GM13977 (cell line): ENCODE data around the gene CTTN.

Source experiments
- DNase-seq: peaks from one replicate; pipeline ENCODE4 v3.0.0; 2012; ENCODE audit warnings: low spot score
- in situ Hi-C: fragments of 300-500 bp; cut with MboI; formaldehyde crosslinking; loops from one replicate; pipeline ENCODE4 v1.12.0; 2022; ENCODE audit warnings: low sequenced_read_pairs, low pct_unique_long_range_greater_than_20kb, mixed read lengths, inconsistent platforms; ENCODE audit not compliant: unreplicated experiment
- TF ChIP-seq, protein P1 (sequence below): IDR thresholded peaks from 2 replicates; pipeline ENCODE4 v1.5.1; 2012; ENCODE audit warnings: mild to moderate bottlenecking, control low read depth; ENCODE audit not compliant: insufficient read depth; ENCODE audit errors: extremely low read depth, missing control alignments

The CTTN gene

DNA sequence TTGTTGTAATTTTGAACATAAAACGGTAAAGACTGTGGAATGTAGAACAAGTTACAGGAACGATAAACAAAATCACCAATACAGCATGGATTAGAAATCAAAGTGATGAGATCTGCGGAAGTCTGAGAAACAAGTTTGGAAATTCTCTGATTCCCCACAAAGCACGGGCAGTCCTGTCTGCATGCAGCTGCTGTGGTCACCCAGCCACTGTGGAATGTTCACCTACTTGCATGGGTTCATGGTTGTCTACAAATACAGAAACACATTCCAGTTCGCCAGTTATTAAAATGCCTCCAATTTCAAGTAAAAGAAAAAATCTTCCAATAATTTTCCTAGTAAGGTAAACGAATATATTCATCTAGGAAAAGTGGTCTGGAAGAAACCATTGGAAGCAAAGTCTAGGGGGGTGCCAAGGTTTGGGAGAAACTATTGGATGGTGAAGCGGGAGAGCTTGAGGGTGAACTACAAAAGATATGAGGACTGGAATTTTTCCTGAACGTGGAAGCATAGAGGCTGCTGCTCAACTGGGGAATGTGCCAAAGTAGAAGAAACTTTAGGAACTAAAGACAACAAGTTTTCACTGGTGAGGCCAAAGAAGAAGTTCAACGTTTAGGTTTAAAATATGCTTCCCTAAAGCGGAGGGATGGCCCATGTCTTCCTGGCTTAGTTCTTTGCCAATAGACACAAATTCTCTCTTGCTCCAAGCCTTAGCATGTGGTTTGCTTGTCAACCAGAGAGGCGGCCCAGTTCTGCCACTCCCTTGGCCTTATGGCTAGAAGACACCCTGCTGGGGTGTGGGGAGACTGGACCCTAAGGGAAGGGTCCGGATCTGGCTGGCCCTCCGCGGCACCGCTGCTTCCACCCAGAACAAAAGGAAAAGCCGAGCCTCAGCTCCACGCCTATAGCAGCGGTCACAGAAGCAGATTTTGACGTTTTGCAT is 70.2 kb downstream of the CTTN start:
- in situ Hi-C loops: loop anchor here (25.0 kb wide), 2 partner anchors 294 to 556 kb away; no protein-coding TSS in a partner anchor
- TF ChIP-seq, protein P1, sequence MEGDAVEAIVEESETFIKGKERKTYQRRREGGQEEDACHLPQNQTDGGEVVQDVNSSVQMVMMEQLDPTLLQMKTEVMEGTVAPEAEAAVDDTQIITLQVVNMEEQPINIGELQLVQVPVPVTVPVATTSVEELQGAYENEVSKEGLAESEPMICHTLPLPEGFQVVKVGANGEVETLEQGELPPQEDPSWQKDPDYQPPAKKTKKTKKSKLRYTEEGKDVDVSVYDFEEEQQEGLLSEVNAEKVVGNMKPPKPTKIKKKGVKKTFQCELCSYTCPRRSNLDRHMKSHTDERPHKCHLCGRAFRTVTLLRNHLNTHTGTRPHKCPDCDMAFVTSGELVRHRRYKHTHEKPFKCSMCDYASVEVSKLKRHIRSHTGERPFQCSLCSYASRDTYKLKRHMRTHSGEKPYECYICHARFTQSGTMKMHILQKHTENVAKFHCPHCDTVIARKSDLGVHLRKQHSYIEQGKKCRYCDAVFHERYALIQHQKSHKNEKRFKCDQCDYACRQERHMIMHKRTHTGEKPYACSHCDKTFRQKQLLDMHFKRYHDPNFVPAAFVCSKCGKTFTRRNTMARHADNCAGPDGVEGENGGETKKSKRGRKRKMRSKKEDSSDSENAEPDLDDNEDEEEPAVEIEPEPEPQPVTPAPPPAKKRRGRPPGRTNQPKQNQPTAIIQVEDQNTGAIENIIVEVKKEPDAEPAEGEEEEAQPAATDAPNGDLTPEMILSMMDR: no peak
- DNase-seq: no peak

DNA sequence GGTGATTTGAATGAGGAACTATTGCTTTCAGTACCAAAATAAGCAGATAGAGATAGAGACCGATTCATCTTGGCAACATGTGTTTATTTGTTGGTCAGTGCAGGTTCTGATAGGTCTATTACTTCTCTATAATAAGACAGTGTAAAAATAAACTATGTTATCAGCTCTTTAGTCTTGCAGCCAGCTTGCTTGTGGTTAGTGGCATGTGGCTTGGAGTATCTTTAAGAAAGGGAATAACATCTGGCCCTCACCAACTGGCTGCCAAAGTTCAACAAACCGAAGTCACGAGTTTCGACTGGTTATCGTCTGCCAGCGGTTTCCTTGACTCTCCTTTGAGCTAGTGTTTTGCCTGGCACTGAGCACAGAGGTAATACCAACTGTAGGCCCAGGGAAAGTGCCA is 71.8 kb downstream of the CTTN start:
- peak; percentile 55 for DNase-seq
- in situ Hi-C loops: loop anchor here (25.0 kb wide), 2 partner anchors 292 to 558 kb away; no protein-coding TSS in a partner anchor
- TF ChIP-seq, protein P1: no peak

DNA sequence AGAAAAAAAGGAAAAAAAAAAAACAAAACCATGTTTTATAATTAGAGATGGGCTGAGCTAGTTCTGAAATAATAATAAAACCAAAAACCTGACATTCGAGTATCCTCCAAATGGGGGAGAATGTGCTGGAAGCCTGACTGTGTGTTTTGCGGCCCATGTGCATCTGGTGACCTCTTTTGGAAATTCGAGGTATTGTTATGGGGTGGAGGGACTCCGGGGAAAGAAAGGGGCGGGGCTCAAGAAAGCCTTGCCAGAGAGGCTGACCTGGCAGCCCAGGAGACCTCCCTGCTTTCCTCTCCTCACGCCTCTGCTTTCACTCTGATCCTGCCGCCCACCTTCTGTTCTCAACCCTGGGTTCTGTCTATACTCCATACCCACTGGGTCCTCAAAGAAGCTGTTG is 72.9 kb downstream of the CTTN start:
- TF ChIP-seq, protein P1: peak; percentile 60
- in situ Hi-C loops: loop anchor here (25.0 kb wide), 2 partner anchors 291 to 559 kb away; no protein-coding TSS in a partner anchor
- peak; percentile 75 for DNase-seq

DNA sequence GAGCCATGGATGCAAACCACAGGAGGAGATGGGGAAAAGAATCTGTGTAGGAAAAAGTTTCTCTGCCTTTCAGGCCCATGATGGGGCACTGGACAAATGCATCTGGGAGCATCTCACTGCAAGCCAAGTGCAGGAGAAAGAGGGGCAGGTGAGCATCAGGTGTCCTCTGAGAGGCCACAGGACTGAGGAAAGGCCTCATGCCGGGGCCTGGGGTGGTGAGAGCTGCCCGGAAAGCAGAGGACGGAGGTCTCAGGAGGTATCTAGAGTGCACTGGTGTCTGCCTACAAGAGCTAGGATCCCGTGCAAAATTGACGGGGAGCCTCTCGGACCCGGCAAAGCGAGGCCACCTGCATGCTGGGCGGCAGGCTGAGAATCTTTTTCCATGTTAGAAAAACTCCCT is 73.9 kb downstream of the CTTN start:
- TF ChIP-seq, protein P1: no peak
- DNase-seq: no peak
- in situ Hi-C loops: loop anchor here (25.0 kb wide), 2 partner anchors 290 to 560 kb away; no protein-coding TSS in a partner anchor

DNA sequence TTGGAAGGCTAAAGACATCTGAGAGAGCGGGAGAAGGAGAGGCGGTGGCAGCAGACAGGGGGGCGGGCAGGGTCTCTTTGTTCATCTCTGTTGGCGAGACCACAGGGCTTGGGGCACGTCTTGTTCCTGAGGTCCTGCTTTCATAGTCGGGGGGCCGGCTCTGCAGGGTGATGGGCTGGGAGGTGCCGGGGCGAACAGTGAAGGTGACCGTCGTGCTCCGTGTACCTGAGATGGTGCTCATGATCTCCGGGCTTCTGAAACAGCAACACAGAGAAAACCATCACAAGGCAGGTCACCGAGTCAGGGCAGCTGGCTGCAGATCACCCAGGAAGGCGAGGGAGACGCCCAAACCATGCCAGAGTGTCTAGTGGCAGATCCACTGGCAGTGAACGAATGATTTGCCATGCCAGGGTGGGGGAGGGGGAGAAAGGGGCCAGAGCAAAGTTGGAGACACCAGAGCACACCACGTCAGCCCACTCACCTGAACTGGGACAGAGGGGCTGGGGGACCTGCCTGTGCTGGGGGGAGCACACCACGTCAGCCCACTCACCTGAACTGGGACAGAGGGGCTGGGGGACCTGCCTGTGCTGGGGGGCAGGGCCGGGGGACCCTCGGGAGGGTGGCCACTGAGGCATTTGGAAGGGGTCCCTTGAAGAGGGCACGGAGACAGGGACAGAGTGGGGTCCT is 75.0 kb downstream of the CTTN start:
- DNase-seq: no peak
- in situ Hi-C loops: loop anchor here (25.0 kb wide), 2 partner anchors 289 to 561 kb away; no protein-coding TSS in a partner anchor
- TF ChIP-seq, protein P1: no peak
